Keratinocyte (primary cell): ENCODE measurements around the gene PGAM5. TPM values are rescaled to one million over a fixed set of nuclear protein-coding genes. Genes with fewer than 3 reads are reported as not detected.

Experiments used
- DNase-seq: peaks from one replicate; pipeline ENCODE4 v3.0.0-alpha.2; 2011; ENCODE audit warnings: low read depth, missing footprints, low spot score
- FAIRE-seq: peaks from 2 replicates; lab custom pipeline; 2011; peaks lifted over from hg19 to GRCh38; lab: Jason Lieb, UNC
- H2AFZ ChIP-seq: 2 replicates; pipeline ENCODE4 v1.6.0; 2012; ENCODE audit warnings: low read length, control low read depth, inconsistent platforms; ENCODE audit not compliant: control insufficient read depth
- H3K27ac ChIP-seq: 2 replicates; pipeline ENCODE4 v1.5.1; 2011; ENCODE audit warnings: low read length; ENCODE audit not compliant: control insufficient read depth, insufficient read depth
- H3K27me3 ChIP-seq: 3 replicates; pipeline ENCODE4 v1.6.0; 2011; ENCODE audit warnings: low read length; ENCODE audit not compliant: control insufficient read depth, insufficient read depth; ENCODE audit errors: extremely low read depth
- H3K36me3 ChIP-seq, 2 experiments: 2 replicates in 1 of 2; 3 replicates in 1 of 2; pipeline ENCODE4 v1.5.1; 2011; ENCODE audit warnings: low read length in 2 of 2, mild to moderate bottlenecking in 1 of 2; ENCODE audit not compliant: control insufficient read depth in 2 of 2, insufficient read depth in 2 of 2; ENCODE audit errors: extremely low read depth in 1 of 2
- H3K4me1 ChIP-seq: 3 replicates; pipeline ENCODE4 v1.5.1; 2011; ENCODE audit warnings: low read length; ENCODE audit not compliant: control insufficient read depth, insufficient read depth; ENCODE audit errors: extremely low read depth
- H3K4me2 ChIP-seq: 3 replicates; pipeline ENCODE4 v1.6.0; 2011; ENCODE audit warnings: low read depth, low read length; ENCODE audit not compliant: control insufficient read depth, insufficient read depth; ENCODE audit errors: extremely low read depth
- H3K4me3 ChIP-seq, 3 experiments: fragments of 200-600 bp in 1 of 3; sonication (generic) in 1 of 3; 2 replicates in 2 of 3; 3 replicates in 1 of 3; pipeline ENCODE4 v1.5.1; 2011 to 2016; ENCODE audit warnings: low read length in 3 of 3, mild to moderate bottlenecking in 3 of 3, control low read depth in 2 of 3, inconsistent platforms in 1 of 3, low read depth in 1 of 3, mixed read lengths in 1 of 3, mixed run types in 1 of 3, moderate library complexity in 1 of 3; ENCODE audit not compliant: control insufficient read depth in 2 of 3, insufficient read depth in 2 of 3; ENCODE audit errors: extremely low read depth in 1 of 3
- H3K79me2 ChIP-seq: 2 replicates; pipeline ENCODE4 v1.6.0; 2012; ENCODE audit warnings: low read length; ENCODE audit not compliant: control insufficient read depth, insufficient read depth
- H3K9ac ChIP-seq: 3 replicates; pipeline ENCODE4 v1.6.0; 2011; ENCODE audit warnings: low read length; ENCODE audit not compliant: control insufficient read depth, insufficient read depth; ENCODE audit errors: extremely low read depth
- H3K9me1 ChIP-seq: 3 replicates; pipeline ENCODE4 v1.6.0; 2011; ENCODE audit warnings: low read length; ENCODE audit not compliant: control insufficient read depth, insufficient read depth; ENCODE audit errors: extremely low read depth
- H3K9me3 ChIP-seq: 2 replicates; pipeline ENCODE4 v1.5.1; 2012; ENCODE audit warnings: low read depth, low read length; ENCODE audit not compliant: control insufficient read depth
- H4K20me1 ChIP-seq: 3 replicates; pipeline ENCODE4 v1.6.0; 2011; ENCODE audit warnings: low read length; ENCODE audit not compliant: control insufficient read depth, insufficient read depth; ENCODE audit errors: extremely low read depth
- EZH2 ChIP-seq: IDR thresholded peaks from one replicate; pipeline ENCODE4 v1.6.1; 2012; ENCODE audit warnings: inconsistent platforms, mild to moderate bottlenecking, low read length, moderate library complexity
- dilution Hi-C: fragments of 300-500 bp; cut with MboI; formaldehyde crosslinking; loops from one replicate; pipeline ENCODE4 v1.7.0; 2020; ENCODE audit warnings: low sequenced_read_pairs; ENCODE audit not compliant: extremely low pct_ligation_motif_present
- polyA plus RNA-seq, 5 experiments: library from polyadenylated mRNA; depleted of rRNA in 3 of 5; stranded (reverse) in 3 of 5; stranded (forward) in 1 of 5; unstranded in 1 of 5; fragments of >200 nt; gene quantifications; 1 replicate in 1 of 5; 2 replicates in 3 of 5; 3 replicates in 1 of 5; pipeline versions ENCODE4 v1.2.1 to v1.2.3, GENCODE V29; 2011 to 2012; ENCODE audit warnings: missing spikeins in 2 of 5, low read depth in 1 of 5, low replicate concordance in 1 of 5
- TF ChIP-seq, protein P1 (sequence below), 3 experiments: IDR thresholded peaks in 1 of 3; conservative IDR thresholded peaks in 1 of 3; optimal IDR thresholded peaks in 1 of 3; 2 replicates in 2 of 3; 3 replicates in 1 of 3; pipeline versions ENCODE3 to v1.5.1; 2011; ENCODE audit warnings: low read length in 3 of 3, mild to moderate bottlenecking in 3 of 3, moderate library complexity in 2 of 3, control low read depth in 1 of 3, inconsistent platforms in 1 of 3; ENCODE audit not compliant: insufficient read depth in 2 of 3; ENCODE audit errors: extremely low read depth in 1 of 3

Gene PGAM5
- polyA plus RNA-seq, 1 donor (not counting 4 experiments of a cell fraction or from before 2014, with no cell fraction given) = 31.5 TPM

DNA sequence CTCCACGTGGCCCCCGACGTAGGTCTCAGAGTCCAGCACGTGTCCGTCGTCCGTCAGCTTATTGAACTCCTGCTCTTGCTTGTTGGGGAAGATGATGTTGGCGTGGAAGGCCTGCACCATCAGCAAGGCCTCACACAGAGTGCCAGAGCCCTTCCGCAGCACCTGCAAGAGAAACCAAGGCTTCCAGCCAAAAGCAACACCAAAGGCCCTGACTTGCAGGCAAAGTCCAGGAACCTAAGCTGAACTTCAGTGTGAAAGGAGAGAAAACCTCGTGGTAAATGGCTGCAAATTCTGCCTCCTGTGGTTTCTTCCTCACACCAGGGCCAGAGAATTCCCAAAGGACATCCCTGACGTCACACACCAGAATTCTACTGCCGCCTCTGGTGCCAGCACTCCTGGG is 38.0 kb upstream of the PGAM5 start:
- Histone ChIP-seq H3K36me3 (peaks cover 29 to 49% of the 10 kb centered on the region in 2 experiments), H3K4me2 (no peak overlapping the region), H3K9me3 (no peaks in the 10 kb centered on the region), H3K27ac (no peak overlapping the region), H3K27me3 (no peaks in the 10 kb centered on the region), H3K79me2 (no peaks in the 10 kb centered on the region), H2AFZ (no peak overlapping the region), H4K20me1 (peaks cover 3% of the 10 kb centered on the region), H3K9ac (no peak overlapping the region), H3K9me1 (no peaks in the 10 kb centered on the region), H3K4me3 (no peak overlapping the region), H3K4me1 (peaks cover 3% of the 10 kb centered on the region)
- DNase-seq = no peak
- TF ChIP-seq EZH2 = no peak
- TF ChIP-seq, protein P1, sequence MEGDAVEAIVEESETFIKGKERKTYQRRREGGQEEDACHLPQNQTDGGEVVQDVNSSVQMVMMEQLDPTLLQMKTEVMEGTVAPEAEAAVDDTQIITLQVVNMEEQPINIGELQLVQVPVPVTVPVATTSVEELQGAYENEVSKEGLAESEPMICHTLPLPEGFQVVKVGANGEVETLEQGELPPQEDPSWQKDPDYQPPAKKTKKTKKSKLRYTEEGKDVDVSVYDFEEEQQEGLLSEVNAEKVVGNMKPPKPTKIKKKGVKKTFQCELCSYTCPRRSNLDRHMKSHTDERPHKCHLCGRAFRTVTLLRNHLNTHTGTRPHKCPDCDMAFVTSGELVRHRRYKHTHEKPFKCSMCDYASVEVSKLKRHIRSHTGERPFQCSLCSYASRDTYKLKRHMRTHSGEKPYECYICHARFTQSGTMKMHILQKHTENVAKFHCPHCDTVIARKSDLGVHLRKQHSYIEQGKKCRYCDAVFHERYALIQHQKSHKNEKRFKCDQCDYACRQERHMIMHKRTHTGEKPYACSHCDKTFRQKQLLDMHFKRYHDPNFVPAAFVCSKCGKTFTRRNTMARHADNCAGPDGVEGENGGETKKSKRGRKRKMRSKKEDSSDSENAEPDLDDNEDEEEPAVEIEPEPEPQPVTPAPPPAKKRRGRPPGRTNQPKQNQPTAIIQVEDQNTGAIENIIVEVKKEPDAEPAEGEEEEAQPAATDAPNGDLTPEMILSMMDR (optimal IDR thresholded peaks at IDR 0.05 in 1 of 3, IDR thresholded peaks at IDR 0.05 in 1 of 3, conservative IDR thresholded peaks at IDR 0.05 in 1 of 3; ENCODE audit: extremely low read depth in 1 of 3, insufficient read depth in 2 of 3, low read length in 3 of 3) = no peak
- dilution Hi-C loops = no loop called here
- no peak for FAIRE-seq

DNA sequence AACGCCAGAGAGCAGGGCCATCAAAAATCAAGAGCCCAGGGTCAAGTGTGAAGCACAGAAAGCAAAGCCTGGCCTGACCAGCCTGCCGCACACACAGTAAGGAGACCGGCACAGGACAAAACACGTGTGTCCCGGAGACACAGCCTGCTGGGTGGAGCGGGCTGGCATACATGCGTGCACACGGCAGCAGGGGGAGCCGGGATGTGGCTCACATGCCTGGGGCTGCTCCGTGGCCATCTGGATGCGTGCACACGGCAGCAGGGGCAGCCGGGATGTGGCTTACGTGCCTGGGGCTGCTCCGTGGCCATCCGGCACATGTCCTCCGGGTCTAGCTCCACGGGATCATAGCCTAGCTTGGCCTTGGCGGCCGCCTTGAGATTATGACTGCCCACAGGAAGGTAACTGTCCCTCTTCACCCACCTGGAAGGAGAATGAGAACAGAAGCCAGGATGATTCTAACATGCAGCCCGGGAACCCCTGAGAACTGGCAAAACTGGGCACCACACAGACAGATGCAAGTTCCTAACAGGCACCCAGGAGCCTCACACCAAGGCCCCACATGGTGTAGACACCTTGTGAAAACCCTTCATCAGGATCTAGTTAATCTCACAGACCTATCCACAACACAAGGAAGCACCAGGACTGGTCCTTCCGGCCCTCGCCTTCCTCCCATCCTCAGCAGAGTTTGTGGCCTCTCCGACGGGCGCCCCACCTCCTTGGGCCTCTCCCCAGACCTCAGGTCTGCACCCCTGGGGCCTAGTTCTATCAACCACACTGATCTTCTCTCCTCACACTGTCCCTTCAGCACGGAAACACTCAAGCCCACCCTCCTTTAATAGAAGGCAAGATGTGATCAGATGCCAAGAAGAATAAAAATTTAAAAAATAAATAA is 37.1 kb upstream of the PGAM5 start:
- FAIRE-seq (no peak), DNase-seq (no peak)
- Histone ChIP-seq H3K9ac (no peak overlapping the region), H3K27me3 (no peaks in the 10 kb centered on the region), H4K20me1 (peaks cover 3% of the 10 kb centered on the region), H3K36me3 (peaks cover 23 to 44% of the 10 kb centered on the region in 2 experiments), H3K9me1 (no peaks in the 10 kb centered on the region), H3K4me3 (no peak overlapping the region), H3K9me3 (no peaks in the 10 kb centered on the region), H3K4me2 (no peak overlapping the region), H3K79me2 (no peaks in the 10 kb centered on the region), H3K4me1 (peaks cover 3% of the 10 kb centered on the region), H3K27ac (no peak overlapping the region), H2AFZ (no peak overlapping the region)
- dilution Hi-C loops = no loop called here
- TF ChIP-seq, protein P1 (optimal IDR thresholded peaks at IDR 0.05 in 1 of 3, IDR thresholded peaks at IDR 0.05 in 1 of 3, conservative IDR thresholded peaks at IDR 0.05 in 1 of 3; ENCODE audit: extremely low read depth in 1 of 3, insufficient read depth in 2 of 3, low read length in 3 of 3) = no peak
- TF ChIP-seq EZH2 = no peak
